Measurements from ENCODE around the gene UBAC1.

DNA sequence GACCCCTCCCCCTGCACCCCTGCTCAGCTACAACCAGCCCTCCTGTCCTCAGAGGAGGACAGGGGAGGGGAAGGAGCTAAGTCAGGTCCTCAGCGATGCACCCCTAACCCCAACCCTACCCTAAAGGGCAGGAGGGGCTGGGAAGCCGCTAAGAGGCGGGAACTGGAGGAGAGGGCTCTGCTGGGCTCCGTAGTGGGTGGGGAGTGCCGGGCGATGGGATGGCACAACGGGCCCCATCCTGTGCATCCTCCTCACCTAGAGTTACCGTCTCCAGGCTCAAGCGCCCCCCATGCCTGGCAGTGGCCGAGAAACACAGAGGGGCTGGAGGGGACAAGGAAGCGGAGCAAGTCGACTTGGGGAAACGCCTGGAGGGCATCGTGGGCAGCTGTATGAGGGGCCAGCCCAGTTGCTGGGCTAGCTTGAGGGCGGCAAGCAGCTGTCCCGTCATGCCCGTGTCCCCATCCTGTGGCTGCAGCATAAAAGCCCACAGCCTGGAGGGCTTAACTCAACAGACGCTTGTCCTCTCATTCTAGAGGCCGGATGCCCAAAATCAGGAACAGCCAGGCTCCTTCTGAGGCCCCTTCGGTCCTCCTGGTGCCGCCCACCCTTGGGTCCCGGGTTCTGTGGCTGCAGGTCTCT, 23.0 kb upstream of the UBAC1 start:
- TF ChIP-seq CTCF (IDR thresholded peaks at IDR 0.05; ENCODE audit: insufficient read depth, low read length) (no peak), GABPA (IDR thresholded peaks at IDR 0.05; ENCODE audit: low read depth) (no peak), POLR2AphosphoS5 (IDR thresholded peaks at IDR 0.05; ENCODE audit: low read depth) (no peak), REST (IDR thresholded peaks at IDR 0.05; ENCODE audit: insufficient replicate concordance, low read depth) (no peak)

All from HL-60 (cell line).